ENCODE measurements around the gene CPNE4.

The CPNE4 gene

DNA sequence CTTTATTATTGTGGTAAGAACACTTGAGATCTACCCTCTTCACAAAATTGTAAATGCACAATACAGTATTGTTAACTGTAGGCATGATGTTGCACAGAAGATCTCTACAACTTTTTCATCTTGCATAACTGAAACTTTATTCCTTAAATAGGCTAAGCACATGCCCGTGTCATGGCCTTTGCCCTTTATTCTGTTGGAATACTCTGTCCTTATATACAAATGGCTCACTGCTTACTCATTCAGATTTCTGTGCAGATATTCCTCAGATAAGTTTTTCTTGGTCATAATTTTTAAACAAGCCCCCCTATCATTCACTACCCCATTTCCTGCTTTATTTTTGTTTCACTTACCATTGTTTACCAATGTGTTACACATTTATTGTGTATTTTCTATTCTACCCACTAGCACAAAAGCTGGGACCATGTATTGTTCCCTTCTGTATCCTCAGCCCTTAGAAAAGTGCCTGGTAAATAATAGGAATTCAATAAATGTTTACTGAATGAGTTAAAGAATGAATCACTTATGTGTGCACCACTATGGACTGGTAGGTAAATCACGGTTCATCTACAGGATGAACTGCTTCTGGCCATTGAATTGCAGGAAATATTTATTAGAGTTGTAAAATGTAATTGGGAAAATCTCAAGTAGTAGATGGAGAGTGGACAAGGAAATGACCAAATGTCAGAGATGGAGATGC, 151.0 kb downstream of the CPNE4 start:
- TF ChIP-seq JUND (IDR thresholded peaks at IDR 0.05; ENCODE audit: low read depth) = no peak
- DNase-seq (ENCODE audit: low read depth in 1 of 2, low spot score in 1 of 2) = no peak
- in situ Hi-C loops (cut with HindIII; ENCODE audit: low pct_unique_long_range_greater_than_20kb, low sequenced_read_pairs) = no loop called here

DNA sequence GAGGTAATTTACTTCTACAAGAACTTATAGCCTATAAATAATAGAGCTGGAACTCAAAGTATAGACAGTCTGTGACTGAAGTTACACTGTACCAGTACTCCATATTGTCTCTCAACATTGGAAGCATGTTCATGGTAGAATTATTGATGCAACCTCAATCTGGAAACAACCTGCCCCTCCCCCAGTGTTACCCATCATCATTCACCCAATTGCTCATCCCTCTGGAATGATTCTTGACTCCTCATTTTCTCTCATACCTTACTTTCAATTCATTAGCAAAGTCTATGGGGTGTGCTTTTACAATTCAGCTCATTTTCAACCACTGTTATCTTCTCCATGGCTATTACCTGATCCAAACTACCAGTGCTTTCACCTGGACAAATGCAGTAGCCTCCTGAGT, 151.7 kb downstream of the CPNE4 start:
- DNase-seq (ENCODE audit: low read depth in 1 of 2, low spot score in 1 of 2) = no peak
- in situ Hi-C loops (cut with HindIII; ENCODE audit: low pct_unique_long_range_greater_than_20kb, low sequenced_read_pairs) = no loop called here
- TF ChIP-seq JUND (IDR thresholded peaks at IDR 0.05; ENCODE audit: low read depth) = no peak

DNA sequence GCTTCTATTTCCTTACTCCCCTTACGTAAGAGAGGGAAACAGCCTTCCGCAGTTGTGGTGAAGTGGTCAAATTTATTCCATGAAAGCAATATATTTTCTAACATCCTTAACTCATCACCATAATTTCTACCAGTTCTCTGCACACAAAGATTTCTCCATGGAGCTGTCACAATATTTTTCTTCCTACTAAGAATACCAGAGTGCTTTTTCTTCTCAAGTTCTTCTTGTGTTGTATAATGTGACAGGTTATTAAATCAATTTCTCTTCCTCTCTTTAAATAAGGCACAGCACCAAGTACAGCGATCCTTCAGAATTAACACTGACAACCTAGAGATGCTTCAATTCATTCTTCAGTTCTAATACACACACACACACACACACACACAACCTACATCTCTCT, 153.0 kb downstream of the CPNE4 start:
- no peak for DNase-seq (ENCODE audit: low read depth in 1 of 2, low spot score in 1 of 2)
- in situ Hi-C loops (cut with HindIII; ENCODE audit: low pct_unique_long_range_greater_than_20kb, low sequenced_read_pairs) = no loop called here
- no peak for TF ChIP-seq JUND (IDR thresholded peaks at IDR 0.05; ENCODE audit: low read depth)

DNA sequence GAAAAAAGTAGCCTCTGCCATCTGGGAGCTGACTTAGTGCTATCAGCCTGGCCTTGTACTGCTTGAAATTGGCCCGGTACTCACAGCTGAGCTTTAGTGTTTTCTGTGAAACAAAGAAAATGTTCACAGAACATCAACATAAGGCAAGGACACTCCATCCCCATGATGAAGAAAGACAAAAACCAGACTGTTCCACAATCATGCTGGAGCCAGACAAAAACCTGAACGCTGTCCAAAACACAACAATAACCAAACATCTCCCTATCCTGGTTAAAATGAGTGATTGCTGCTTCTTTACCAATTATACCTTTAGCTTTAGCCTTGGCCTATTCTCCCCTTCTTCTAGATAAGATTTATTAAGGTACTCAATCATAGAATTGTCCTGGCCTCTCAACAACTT, 153.9 kb downstream of the CPNE4 start:
- no peak for TF ChIP-seq JUND (IDR thresholded peaks at IDR 0.05; ENCODE audit: low read depth)
- DNase-seq (ENCODE audit: low read depth in 1 of 2, low spot score in 1 of 2) = no peak
- in situ Hi-C loops (cut with HindIII; ENCODE audit: low pct_unique_long_range_greater_than_20kb, low sequenced_read_pairs) = no loop called here

DNA sequence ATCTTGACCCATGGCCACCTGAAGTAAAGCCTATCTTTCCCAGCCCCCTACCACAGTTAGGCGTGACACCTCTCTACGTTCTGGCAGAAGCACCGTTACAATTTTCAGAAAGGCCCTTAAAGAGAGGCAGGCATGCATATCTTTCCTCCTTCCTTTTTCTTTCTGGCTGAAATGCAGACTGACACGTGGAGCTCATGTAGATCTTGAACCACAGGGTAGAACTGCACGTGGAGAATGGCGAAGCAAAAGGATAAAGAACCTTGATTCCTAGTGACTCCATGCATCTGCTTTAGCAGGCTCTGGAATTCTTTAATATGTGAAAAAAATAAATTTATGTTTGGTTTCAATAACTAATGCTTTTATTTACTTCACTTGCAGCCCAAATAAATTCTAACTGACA, 166.6 kb downstream of the CPNE4 start:
- in situ Hi-C loops (cut with HindIII; ENCODE audit: low pct_unique_long_range_greater_than_20kb, low sequenced_read_pairs) = no loop called here
- TF ChIP-seq JUND (IDR thresholded peaks at IDR 0.05; ENCODE audit: low read depth) = no peak
- DNase-seq (ENCODE audit: low read depth in 1 of 2, low spot score in 1 of 2) = no peak

DNA sequence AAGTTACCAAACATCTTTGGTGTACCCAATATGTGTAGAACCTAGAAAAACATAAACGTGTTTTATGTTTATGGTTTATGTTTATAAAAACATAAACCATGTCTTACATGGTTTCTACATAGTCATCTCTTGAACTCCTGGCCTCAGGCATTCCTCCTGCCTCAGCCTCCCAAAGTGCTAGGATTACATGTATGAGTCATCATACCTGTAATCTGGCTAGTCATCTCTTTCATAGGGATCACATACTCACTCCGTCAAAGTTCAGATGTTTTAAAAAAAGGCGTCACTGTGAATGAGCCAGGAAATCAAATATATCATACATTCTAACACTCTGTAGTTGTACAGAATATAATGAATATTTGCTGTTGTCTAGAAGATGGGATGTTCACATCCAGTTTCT, 178.6 kb downstream of the CPNE4 start:
- in situ Hi-C loops (cut with HindIII; ENCODE audit: low pct_unique_long_range_greater_than_20kb, low sequenced_read_pairs) = no loop called here
- DNase-seq (ENCODE audit: low read depth in 1 of 2, low spot score in 1 of 2) = no peak
- TF ChIP-seq JUND (IDR thresholded peaks at IDR 0.05; ENCODE audit: low read depth) = no peak

DNA sequence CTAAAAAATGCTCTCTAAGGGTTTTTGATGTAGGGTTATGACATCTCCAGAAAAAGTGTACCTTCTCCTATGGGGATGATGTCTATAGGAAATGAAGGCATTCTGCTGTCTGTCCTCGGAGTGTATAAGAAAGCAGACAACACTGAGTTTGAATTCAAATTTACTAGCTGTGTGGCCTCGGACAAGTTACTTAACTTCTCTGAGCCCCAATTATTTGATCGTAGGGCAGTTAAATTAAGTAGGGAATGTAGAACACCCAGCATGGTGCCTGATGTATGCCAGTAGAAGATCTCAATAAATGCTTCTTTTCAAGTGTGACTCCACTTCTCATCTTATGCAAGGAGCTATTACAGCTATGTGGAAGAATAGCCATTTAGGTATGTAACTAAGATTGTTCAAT, 184.6 kb downstream of the CPNE4 start:
- TF ChIP-seq JUND (IDR thresholded peaks at IDR 0.05; ENCODE audit: low read depth) = no peak

DNA sequence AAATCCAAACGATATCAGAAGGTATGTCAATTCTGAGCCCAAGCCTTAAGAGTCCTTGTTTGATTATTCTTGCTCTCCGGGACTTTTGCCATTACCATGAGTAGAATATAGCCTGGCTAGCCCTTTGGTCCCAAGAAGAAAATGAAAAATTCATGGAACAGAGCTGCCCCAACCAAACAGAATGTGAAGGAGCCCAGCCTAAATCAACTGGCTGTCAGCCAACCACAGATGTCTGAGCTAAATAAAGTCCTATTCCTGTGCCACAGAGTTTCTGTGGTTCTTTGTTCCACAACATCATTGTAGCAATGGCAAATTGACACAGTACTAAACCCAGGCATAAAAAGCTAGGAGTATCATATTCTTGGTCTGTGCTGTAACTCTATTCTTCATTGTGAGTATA, 185.2 kb downstream of the CPNE4 start:
- no peak for DNase-seq (ENCODE audit: low read depth in 1 of 2, low spot score in 1 of 2)
- no peak for TF ChIP-seq JUND (IDR thresholded peaks at IDR 0.05; ENCODE audit: low read depth)
- in situ Hi-C loops (cut with HindIII; ENCODE audit: low pct_unique_long_range_greater_than_20kb, low sequenced_read_pairs) = no loop called here

More for the DNA sequence above, 184.6 kb downstream of the CPNE4 start:
- in situ Hi-C loops (cut with HindIII; ENCODE audit: low pct_unique_long_range_greater_than_20kb, low sequenced_read_pairs) = no loop called here
- no peak for DNase-seq (ENCODE audit: low read depth in 1 of 2, low spot score in 1 of 2)

DNA sequence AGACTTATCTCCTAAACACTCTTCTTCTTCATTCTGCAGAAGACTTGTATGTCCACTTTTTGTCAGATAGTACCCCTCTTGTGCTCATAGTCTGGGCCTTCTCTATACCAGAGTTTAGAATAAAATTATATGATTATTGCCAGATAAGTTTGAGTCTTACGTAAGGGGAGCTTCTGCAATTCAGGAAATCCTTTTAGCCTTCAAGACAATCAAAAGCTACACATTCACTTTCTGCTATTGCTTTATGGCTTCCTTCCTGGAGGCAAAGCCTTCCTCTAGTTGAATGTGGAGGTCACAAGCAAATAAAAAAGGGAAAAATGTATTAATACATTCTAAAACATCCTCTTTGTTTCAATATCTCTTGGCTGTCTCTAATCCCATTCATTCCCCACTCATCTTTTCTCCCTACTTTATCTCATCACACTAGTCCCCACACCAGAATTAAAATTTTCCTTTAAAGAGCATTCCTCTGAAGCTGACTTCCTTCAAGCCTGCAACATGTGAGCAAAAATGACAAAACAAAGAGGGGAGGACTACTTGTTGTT, 186.8 kb downstream of the CPNE4 start:
- in situ Hi-C loops (cut with HindIII; ENCODE audit: low pct_unique_long_range_greater_than_20kb, low sequenced_read_pairs) = no loop called here
- TF ChIP-seq JUND (IDR thresholded peaks at IDR 0.05; ENCODE audit: low read depth) = no peak
- no peak for DNase-seq (ENCODE audit: low read depth in 1 of 2, low spot score in 1 of 2)

DNA sequence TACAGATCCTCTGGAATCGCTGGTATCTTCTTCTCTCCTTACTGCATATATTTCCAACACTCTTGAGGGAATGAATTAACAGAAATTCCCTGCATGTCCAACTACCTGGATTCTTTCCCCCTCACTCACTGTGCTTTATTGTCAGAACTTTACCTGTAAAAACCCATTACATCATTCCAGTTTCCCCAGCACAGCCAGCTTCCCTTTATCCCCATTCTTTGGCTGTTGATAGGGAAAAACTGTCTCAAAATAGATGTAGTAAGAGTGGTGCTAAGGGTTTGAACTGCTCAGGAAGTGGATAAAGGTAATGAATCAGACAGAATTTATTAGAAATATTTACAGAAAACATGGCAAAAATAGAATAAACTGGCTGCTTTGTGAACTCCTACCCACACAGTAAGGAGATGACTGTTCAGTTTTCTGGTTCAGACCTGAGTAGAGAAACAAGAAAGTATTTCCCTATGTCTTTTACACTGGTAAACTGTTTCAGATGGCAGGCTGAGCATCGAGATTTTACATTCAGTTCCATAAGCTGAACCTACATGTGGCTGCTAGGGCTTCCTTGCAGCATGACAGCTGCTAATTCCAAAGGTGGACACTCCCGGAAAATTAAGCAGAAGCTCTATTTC, 188.4 kb downstream of the CPNE4 start:
- no peak for DNase-seq (ENCODE audit: low read depth in 1 of 2, low spot score in 1 of 2)
- no peak for TF ChIP-seq JUND (IDR thresholded peaks at IDR 0.05; ENCODE audit: low read depth)
- in situ Hi-C loops (cut with HindIII; ENCODE audit: low pct_unique_long_range_greater_than_20kb, low sequenced_read_pairs) = no loop called here

DNA sequence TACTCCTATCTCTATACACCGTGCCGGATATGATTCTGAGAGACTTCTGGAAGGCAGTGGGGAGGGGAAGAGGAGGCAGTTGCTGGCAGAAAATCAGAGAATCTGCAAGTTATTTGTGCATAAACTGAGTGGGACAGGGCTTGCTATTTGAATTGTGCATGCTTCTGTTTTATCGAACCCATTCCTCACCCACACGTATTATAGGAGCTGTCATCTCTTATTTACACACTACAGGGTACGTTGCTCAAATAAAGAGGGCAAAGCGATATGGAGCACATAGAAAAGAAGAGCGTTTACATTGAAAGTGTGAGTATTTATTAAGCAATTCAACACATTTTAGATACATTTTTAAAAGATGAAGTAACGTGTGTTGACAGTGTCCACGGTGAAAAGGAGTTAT, 191.6 kb downstream of the CPNE4 start:
- no peak for DNase-seq (ENCODE audit: low read depth in 1 of 2, low spot score in 1 of 2)
- TF ChIP-seq JUND (IDR thresholded peaks at IDR 0.05; ENCODE audit: low read depth) = no peak
- in situ Hi-C loops (cut with HindIII; ENCODE audit: low pct_unique_long_range_greater_than_20kb, low sequenced_read_pairs) = no loop called here

DNA sequence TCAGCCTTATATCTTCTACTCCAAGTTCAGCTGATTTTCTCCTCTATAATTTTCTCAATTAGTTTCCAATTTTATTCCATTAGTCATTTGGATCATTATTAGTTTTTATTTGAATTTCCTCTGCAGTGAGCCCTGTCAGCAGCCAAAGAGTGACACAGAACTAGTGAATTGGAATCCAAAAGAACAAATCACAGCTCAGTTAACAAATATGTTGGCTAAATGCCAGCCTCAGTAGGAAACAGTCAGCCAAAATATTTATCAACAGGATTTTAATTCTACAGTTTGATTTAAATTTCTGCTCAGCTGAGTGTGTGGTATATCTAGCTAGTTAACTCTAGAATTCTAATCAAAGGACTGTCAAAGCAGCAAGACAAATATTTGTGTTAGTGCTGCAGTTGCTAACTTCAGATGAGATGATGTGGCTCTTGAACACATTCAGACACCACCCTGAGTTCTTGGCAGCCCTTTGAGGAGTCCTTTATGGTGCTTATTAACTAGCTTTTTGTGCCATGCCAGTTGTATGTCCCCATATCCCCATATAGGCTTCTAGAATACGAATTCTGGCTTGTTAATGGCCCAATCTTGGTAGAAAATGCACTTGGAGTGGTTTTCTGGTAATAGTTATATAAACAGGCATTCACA, 194.5 kb downstream of the CPNE4 start:
- in situ Hi-C loops (cut with HindIII; ENCODE audit: low pct_unique_long_range_greater_than_20kb, low sequenced_read_pairs) = no loop called here
- DNase-seq (ENCODE audit: low read depth in 1 of 2, low spot score in 1 of 2) = no peak
- no peak for TF ChIP-seq JUND (IDR thresholded peaks at IDR 0.05; ENCODE audit: low read depth)

DNA sequence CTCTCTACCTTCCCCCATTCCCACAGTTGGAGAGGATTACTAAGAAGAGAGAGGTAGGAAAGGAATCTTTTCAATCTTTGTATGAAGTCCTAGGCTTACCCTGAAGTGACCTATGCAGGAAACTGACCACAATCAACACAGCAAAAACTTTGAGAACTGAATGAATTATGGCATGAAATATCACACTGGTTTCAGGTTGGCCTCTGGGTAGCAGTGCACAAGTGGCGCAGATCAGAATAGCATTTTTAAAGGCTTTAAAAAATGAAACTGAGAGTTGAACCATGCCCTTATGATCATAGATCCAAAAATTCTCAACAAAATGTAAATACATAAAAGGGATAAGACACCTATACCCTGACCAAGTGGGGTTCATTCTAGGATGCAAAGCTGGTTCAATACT, 198.9 kb downstream of the CPNE4 start:
- TF ChIP-seq JUND (IDR thresholded peaks at IDR 0.05; ENCODE audit: low read depth) = no peak
- no peak for DNase-seq (ENCODE audit: low read depth in 1 of 2, low spot score in 1 of 2)
- in situ Hi-C loops (cut with HindIII; ENCODE audit: low pct_unique_long_range_greater_than_20kb, low sequenced_read_pairs) = no loop called here
